Caco-2 (cell line): ENCODE data around the gene MAD2L2. TPM values are rescaled to one million over a fixed set of nuclear protein-coding genes. Genes with fewer than 3 reads are reported as not detected.

Source experiments
- BruUV-seq: library from RNA; stranded (reverse); fragments of 400-500 nt; replicated peaks from 2 replicates; lab custom pipeline; 2021; lab: Mats Ljungman, UMichigan
- CTCF ChIA-PET: fragments of 300-600 bp; sonication (Branson Sonifier 250); formaldehyde crosslinking; loops from one replicate; lab custom pipeline; 2022; ENCODE audit warnings: antibody characterized with exemption; lab: Charles Lee
- POLR2A ChIA-PET: fragments of 300-600 bp; sonication (Branson Sonifier 250); formaldehyde crosslinking; loops from one replicate; lab custom pipeline; 2022; ENCODE audit warnings: antibody characterized with exemption; lab: Charles Lee
- DNase-seq, 2 experiments: peaks; one replicate each; pipeline versions ENCODE4 v3.0.0 to v3.0.0-alpha.2; 2020 to 2022
- H3K27me3 ChIP-seq: replicated peaks from 2 replicates; pipeline ENCODE4 v1.6.0; 2011; ENCODE audit warnings: low read length; ENCODE audit not compliant: control insufficient read depth, insufficient read depth
- H3K36me3 ChIP-seq: 2 replicates; pipeline ENCODE4 v1.5.1; 2011; ENCODE audit warnings: low read length; ENCODE audit not compliant: control insufficient read depth, insufficient read depth
- H3K4me1 ChIP-seq: fragments of 250-450 bp; sonication (Bioruptor Pico); 2 replicates; pipeline ENCODE4 v1.5.1; 2020; ENCODE audit warnings: mild to moderate bottlenecking
- H3K4me3 ChIP-seq: 2 replicates; pipeline ENCODE4 v1.5.1; 2011; ENCODE audit warnings: low read depth, mild to moderate bottlenecking, control low read depth, low read length
- H3K9me3 ChIP-seq: fragments of 250-450 bp; sonication (Bioruptor Pico); 2 replicates; pipeline ENCODE4 v1.5.1; 2020; ENCODE audit warnings: mild to moderate bottlenecking, moderate library complexity
- H3K27ac Mint-ChIP-seq: one replicate; pipeline ENCODE4 v1.8.0; 2022; ENCODE audit warnings: mixed read lengths; ENCODE audit not compliant: unreplicated experiment
- H3K27me3 Mint-ChIP-seq: one replicate; pipeline ENCODE4 v1.8.0; 2022; ENCODE audit warnings: mixed read lengths; ENCODE audit not compliant: insufficient read depth, unreplicated experiment
- H3K36me3 Mint-ChIP-seq: one replicate; pipeline ENCODE4 v1.8.0; 2022; ENCODE audit warnings: mild to moderate bottlenecking, mixed read lengths; ENCODE audit not compliant: insufficient read depth, unreplicated experiment
- H3K4me1 Mint-ChIP-seq: one replicate; pipeline ENCODE4 v1.8.0; 2022; ENCODE audit warnings: low read depth, mixed read lengths; ENCODE audit not compliant: unreplicated experiment
- H3K4me3 Mint-ChIP-seq: one replicate; pipeline ENCODE4 v1.8.0; 2022; ENCODE audit warnings: mild to moderate bottlenecking, moderate library complexity, mixed read lengths; ENCODE audit not compliant: unreplicated experiment
- H3K9me3 Mint-ChIP-seq: one replicate; pipeline ENCODE4 v1.8.0; 2022; ENCODE audit warnings: mixed read lengths; ENCODE audit not compliant: unreplicated experiment
- intact Hi-C: fragments of 100-400 bp; cut with micrococcal nuclease; formaldehyde crosslinking; loops from one replicate; pipeline ENCODE4 v1.10.0; 2022; ENCODE audit not compliant: unreplicated experiment
- total RNA-seq: library from RNA; stranded (reverse); gene quantifications from 2 replicates; pipeline ENCODE4 v1.2.3, GENCODE V29; 2022
- TF ChIP-seq, protein P1 (sequence below), 2 experiments: fragments of 200-600 bp in 1 of 2; IDR thresholded peaks; 1 replicate in 1 of 2; 2 replicates in 1 of 2; pipeline versions ENCODE4 v1.5.1 to v1.8.0; 2011 to 2022; ENCODE audit warnings: antibody characterized with exemption in 1 of 2, control low read depth in 1 of 2, inconsistent platforms in 1 of 2, low read depth in 1 of 2, low read length in 1 of 2, mild to moderate bottlenecking in 1 of 2, moderate library complexity in 1 of 2; ENCODE audit not compliant: insufficient read depth in 1 of 2, severe bottlenecking in 1 of 2, unreplicated experiment in 1 of 2

The MAD2L2 gene
- total RNA-seq, 1 experiment from 2014 or later, result 49.9 TPM

DNA sequence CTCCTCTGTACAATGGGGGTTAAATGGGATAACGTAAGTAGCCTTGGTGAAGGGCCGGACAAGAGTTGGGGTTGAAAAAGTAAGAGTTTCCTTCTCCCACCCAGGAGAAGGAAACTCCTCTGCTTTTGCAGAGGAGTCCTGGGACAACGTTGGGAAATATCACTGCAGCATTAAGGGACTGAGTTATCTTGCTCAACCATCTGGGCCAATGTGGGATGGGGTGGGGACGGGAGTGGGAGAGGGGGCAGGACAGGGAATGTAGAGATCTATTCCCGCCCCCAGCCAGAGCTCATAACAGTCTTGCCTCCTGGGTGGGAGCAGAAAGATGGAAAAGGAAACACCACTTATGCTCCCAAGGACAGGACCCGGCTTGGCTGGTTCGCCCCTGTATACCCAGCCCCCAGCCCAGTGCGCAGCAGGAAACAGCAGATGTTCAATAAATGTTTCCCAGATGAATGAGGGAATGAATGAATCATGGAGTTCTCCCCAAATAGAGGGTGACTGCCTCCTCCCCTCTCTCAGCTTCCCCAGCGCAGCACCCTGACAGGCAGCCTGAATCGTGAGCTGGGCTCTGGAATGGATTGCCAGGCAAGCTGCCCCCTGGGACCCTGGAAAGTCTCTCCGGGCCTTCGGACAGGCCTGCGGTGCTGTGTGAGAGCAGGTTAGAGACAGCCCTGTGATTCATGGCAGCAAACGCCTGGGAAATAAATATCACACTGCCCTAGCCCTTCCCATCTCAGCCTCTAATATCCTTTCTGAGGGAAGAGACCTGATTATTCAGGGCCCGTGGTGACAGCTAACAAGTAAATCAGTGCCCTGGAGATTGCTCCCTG lies 51.5 kb downstream of the MAD2L2 start:
- ChIA-PET CTCF (no interaction called here), POLR2A (no interaction called here)
- Histone ChIP-seq H3K27me3 (no peaks in the 10 kb centered on the region; the same call in 1 of the 2 replicates), H3K36me3 (no peaks in the 10 kb centered on the region), H3K4me1 (no peaks in the 10 kb centered on the region), H3K4me3 (no peak overlapping the region), H3K9me3 (no peaks in the 10 kb centered on the region)
- Mint-ChIP-seq H3K27me3 (peaks cover 10% of the 10 kb centered on the region), H3K9me3 (no peaks in the 10 kb centered on the region), H3K36me3 (no peaks in the 10 kb centered on the region), H3K4me3 (no peak overlapping the region), H3K4me1 (no peaks in the 10 kb centered on the region), H3K27ac (no peak overlapping the region)
- BruUV-seq, result no TSS peak
- TF ChIP-seq, protein P1, sequence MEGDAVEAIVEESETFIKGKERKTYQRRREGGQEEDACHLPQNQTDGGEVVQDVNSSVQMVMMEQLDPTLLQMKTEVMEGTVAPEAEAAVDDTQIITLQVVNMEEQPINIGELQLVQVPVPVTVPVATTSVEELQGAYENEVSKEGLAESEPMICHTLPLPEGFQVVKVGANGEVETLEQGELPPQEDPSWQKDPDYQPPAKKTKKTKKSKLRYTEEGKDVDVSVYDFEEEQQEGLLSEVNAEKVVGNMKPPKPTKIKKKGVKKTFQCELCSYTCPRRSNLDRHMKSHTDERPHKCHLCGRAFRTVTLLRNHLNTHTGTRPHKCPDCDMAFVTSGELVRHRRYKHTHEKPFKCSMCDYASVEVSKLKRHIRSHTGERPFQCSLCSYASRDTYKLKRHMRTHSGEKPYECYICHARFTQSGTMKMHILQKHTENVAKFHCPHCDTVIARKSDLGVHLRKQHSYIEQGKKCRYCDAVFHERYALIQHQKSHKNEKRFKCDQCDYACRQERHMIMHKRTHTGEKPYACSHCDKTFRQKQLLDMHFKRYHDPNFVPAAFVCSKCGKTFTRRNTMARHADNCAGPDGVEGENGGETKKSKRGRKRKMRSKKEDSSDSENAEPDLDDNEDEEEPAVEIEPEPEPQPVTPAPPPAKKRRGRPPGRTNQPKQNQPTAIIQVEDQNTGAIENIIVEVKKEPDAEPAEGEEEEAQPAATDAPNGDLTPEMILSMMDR (IDR thresholded peaks at IDR 0.05; ENCODE audit: insufficient read depth in 1 of 2, low read depth in 1 of 2, low read length in 1 of 2, severe bottlenecking in 1 of 2, unreplicated experiment in 1 of 2), result no peak
- intact Hi-C loops, result no loop called here
- DNase-seq, result no peak

DNA sequence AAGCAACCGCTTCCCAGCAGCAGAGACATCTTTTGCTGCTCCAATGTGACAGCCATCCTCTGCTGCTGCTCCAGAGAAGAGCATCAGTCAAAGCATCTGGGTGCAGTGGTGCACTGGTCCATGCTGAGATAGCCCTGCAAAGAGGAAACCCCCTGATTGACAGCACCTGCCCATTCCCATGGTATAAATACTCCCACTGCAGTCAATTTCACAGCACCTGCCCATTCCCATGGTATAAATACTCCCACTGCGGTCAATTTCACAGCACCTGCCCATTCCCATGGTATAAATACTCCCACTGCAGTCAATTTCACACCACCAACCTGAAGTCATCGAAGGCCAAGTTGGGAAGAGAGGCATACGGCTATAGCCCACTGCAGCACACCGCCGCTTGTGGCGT lies 52.2 kb downstream of the MAD2L2 start:
- BruUV-seq, result no TSS peak
- intact Hi-C loops, result no loop called here
- H3K4me3 Mint-ChIP-seq, result no peak overlapping the region

DNA sequence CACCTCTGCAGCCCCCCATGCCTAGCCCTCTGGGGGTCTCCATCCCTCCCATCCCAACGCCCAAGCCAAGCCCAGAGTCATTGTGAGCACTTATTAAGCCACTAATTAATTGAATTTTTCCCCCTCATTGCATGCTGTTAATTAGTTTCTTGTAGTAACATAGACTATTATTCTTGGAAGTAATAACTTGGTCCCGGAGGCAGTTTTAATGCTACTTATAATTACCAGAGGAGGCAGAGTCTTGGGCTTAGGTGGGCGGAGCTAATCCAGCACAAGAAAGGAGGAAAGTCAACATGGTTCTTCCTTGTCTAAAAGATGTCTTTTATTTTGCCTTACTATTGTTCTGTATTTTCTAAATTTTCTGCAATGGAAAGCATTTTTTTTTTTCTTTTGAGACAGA lies 54.4 kb downstream of the MAD2L2 start:
- H3K9me3 ChIP-seq, result no peaks in the 10 kb centered on the region
- TF ChIP-seq, protein P1 (IDR thresholded peaks at IDR 0.05; ENCODE audit: insufficient read depth in 1 of 2, low read depth in 1 of 2, low read length in 1 of 2, severe bottlenecking in 1 of 2, unreplicated experiment in 1 of 2), result no peak
- no peak overlapping the region for H3K27ac Mint-ChIP-seq
- CTCF ChIA-PET, result no interaction called here
- no peak overlapping the region for H3K4me3 Mint-ChIP-seq
- H3K4me1 ChIP-seq, result no peaks in the 10 kb centered on the region
- H3K9me3 Mint-ChIP-seq, result no peaks in the 10 kb centered on the region
- POLR2A ChIA-PET, result no interaction called here
- peaks cover 18% of the 10 kb centered on the region for H3K27me3 Mint-ChIP-seq
- H3K36me3 Mint-ChIP-seq, result no peaks in the 10 kb centered on the region
- H3K4me1 Mint-ChIP-seq, result no peaks in the 10 kb centered on the region
- no peaks in the 10 kb centered on the region for H3K36me3 ChIP-seq
- no peak overlapping the region for H3K4me3 ChIP-seq
- no peaks in the 10 kb centered on the region; the same call in 1 of the 2 replicates for H3K27me3 ChIP-seq
- no TSS peak for BruUV-seq
- intact Hi-C loops, result no loop called here
- DNase-seq, result no peak

More for the DNA sequence above, 52.2 kb downstream of the MAD2L2 start:
- Histone ChIP-seq H3K9me3 (no peaks in the 10 kb centered on the region), H3K36me3 (no peaks in the 10 kb centered on the region), H3K4me1 (no peaks in the 10 kb centered on the region), H3K4me3 (no peak overlapping the region), H3K27me3 (no peaks in the 10 kb centered on the region; the same call in 1 of the 2 replicates)
- H3K9me3 Mint-ChIP-seq, result no peaks in the 10 kb centered on the region
- no peak overlapping the region for H3K27ac Mint-ChIP-seq
- CTCF ChIA-PET, result no interaction called here
- no peak for DNase-seq
- TF ChIP-seq, protein P1 (IDR thresholded peaks at IDR 0.05; ENCODE audit: insufficient read depth in 1 of 2, low read depth in 1 of 2, low read length in 1 of 2, severe bottlenecking in 1 of 2, unreplicated experiment in 1 of 2), result no peak
- H3K4me1 Mint-ChIP-seq, result no peaks in the 10 kb centered on the region
- POLR2A ChIA-PET, result no interaction called here
- H3K27me3 Mint-ChIP-seq, result peaks cover 10% of the 10 kb centered on the region
- H3K36me3 Mint-ChIP-seq, result no peaks in the 10 kb centered on the region

Other genes with a start within 250 kb of the MAD2L2 start
- 0.56 and 1.1 TPM in 2 replicates for gene DISP3, start 202.0 kb downstream of the MAD2L2 start, total RNA-seq
- 78.5 and 79.8 TPM in 2 replicates for gene FBXO2, start 26.7 kb downstream of the MAD2L2 start, total RNA-seq
- gene FBXO44, start 26.3 kb downstream of the MAD2L2 start, total RNA-seq, result 21.2 and 22.6 TPM in 2 replicates
- 9.1 and 9.7 TPM in 2 replicates for gene FBXO6, start 16.9 kb downstream of the MAD2L2 start, total RNA-seq
- gene DRAXIN, start 10.6 kb upstream of the MAD2L2 start, total RNA-seq, result 0.05 TPM in 1 of 2 replicates, not detected in the other
- gene AGTRAP, start 55.0 kb upstream of the MAD2L2 start, total RNA-seq, result 44.2 and 44.4 TPM in 2 replicates
- 0.64 and 0.97 TPM in 2 replicates for gene C1orf167, start 81.0 kb upstream of the MAD2L2 start, total RNA-seq
- 27.8 and 28.6 TPM in 2 replicates for gene MTHFR, start 124.8 kb upstream of the MAD2L2 start, total RNA-seq
- gene CLCN6, start 125.0 kb upstream of the MAD2L2 start, total RNA-seq, result 30.4 and 34.9 TPM in 2 replicates
- gene NPPA, start 166.6 kb upstream of the MAD2L2 start, total RNA-seq, result not detected in 2 replicates
- 43.4 and 69.9 TPM in 2 replicates for gene NPPB, start 177.8 kb upstream of the MAD2L2 start, total RNA-seq
- gene KIAA2013, start 245.3 kb upstream of the MAD2L2 start, total RNA-seq, result 46.1 and 47.3 TPM in 2 replicates